B cell (primary cell): ENCODE results near the gene DDX20. TPM values are rescaled to one million over a fixed set of nuclear protein-coding genes. Genes with fewer than 3 reads are reported as not detected.

ENCODE experiments used
- ATAC-seq: fragments of 200-7000 bp; cut with Tn5 transposase; one replicate; pipeline ENCODE4 v1.10.0; 2021; ENCODE audit warnings: low read depth, mild to moderate bottlenecking, moderate number of reproducible peaks, moderate library complexity
- CTCF ChIA-PET: fragments of 350-600 bp; sonication (Branson Sonifier 250); formaldehyde crosslinking; loops from one replicate; lab custom pipeline; 2021; ENCODE audit warnings: antibody characterized with exemption, inconsistent platforms; lab: Charles Lee
- POLR2A ChIA-PET: fragments of 350-600 bp; sonication (Branson Sonifier 250); formaldehyde crosslinking; loops from one replicate; lab custom pipeline; 2021; ENCODE audit warnings: antibody characterized with exemption; lab: Charles Lee
- DNase-seq: peaks from one replicate; pipeline ENCODE4 v3.0.0; 2013
- H2AFZ ChIP-seq: 2 replicates; pipeline ENCODE4 v1.6.1; 2012; ENCODE audit warnings: mild to moderate bottlenecking, low read depth, low read length; ENCODE audit not compliant: insufficient read depth, poor library complexity, severe bottlenecking
- H3K27ac ChIP-seq, 2 donors: 1 replicate in 1 of 2; 2 replicates in 1 of 2; pipeline ENCODE4 v1.5.1; 2012 to 2013; ENCODE audit warnings: low read length in 2 of 2, mild to moderate bottlenecking in 2 of 2, moderate library complexity in 1 of 2
- H3K27me3 ChIP-seq, 4 experiments: fragments of 200-600 bp in 1 of 4; sonication (generic) in 1 of 4; replicated peaks in 1 of 4; 1 replicate in 2 of 4; 2 replicates in 2 of 4; pipeline versions ENCODE4 v1.6.1 to v1.7.0; 2013 to 2016; ENCODE audit warnings: low read length in 3 of 4, mild to moderate bottlenecking in 2 of 4, mixed read lengths in 1 of 4, moderate library complexity in 1 of 4; ENCODE audit not compliant: insufficient read depth in 4 of 4, control insufficient read depth in 3 of 4; ENCODE audit errors: control extremely low read depth in 1 of 4
- H3K36me3 ChIP-seq, 2 experiments: replicated peaks in 1 of 2; 1 replicate in 1 of 2; 2 replicates in 1 of 2; pipeline versions ENCODE4 v1.6.1 to v1.7.1; 2013; ENCODE audit warnings: low read length in 1 of 2; ENCODE audit not compliant: insufficient read depth in 2 of 2, control insufficient read depth in 1 of 2; ENCODE audit errors: control extremely low read depth in 1 of 2, extremely low read depth in 1 of 2
- H3K4me1 ChIP-seq, 2 donors: fragments of 200-600 bp in 1 of 2; sonication (generic) in 1 of 2; 1 replicate in 1 of 2; 2 replicates in 1 of 2; pipeline versions ENCODE4 v1.5.1 to v1.6.1; 2013 to 2017; ENCODE audit warnings: low read length in 2 of 2; ENCODE audit not compliant: control insufficient read depth in 2 of 2, insufficient read depth in 2 of 2
- H3K4me2 ChIP-seq: replicated peaks from 2 replicates; pipeline ENCODE3; 2012; ENCODE audit warnings: mild to moderate bottlenecking, low read depth, low read length; ENCODE audit not compliant: poor library complexity, severe bottlenecking
- H3K4me3 ChIP-seq, 5 experiments: fragments of 200-600 bp in 1 of 5; sonication (generic) in 1 of 5; 1 replicate in 3 of 5; 2 replicates in 2 of 5; pipeline versions ENCODE4 v1.5.1 to v1.7.0; 2011 to 2016; ENCODE audit warnings: low read length in 4 of 5, mild to moderate bottlenecking in 4 of 5, low read depth in 2 of 5, control low read depth in 1 of 5, moderate library complexity in 1 of 5; ENCODE audit not compliant: insufficient read depth in 1 of 5; ENCODE audit errors: control extremely low read depth in 1 of 5, extremely low read depth in 1 of 5
- H3K79me2 ChIP-seq: fragments of 200-600 bp; sonication (generic); one replicate; pipeline ENCODE4 v1.6.0; 2016; ENCODE audit warnings: low read length; ENCODE audit not compliant: control insufficient read depth, insufficient read depth
- H3K9ac ChIP-seq: fragments of 200-600 bp; sonication (generic); 2 replicates; pipeline ENCODE4 v1.6.1; 2017; ENCODE audit warnings: mild to moderate bottlenecking, low read length, moderate library complexity
- H3K9me3 ChIP-seq, 3 donors: one replicate each; pipeline versions ENCODE4 v1.6.1 to v1.7.1; 2013; ENCODE audit warnings: low read length in 2 of 3; ENCODE audit not compliant: control insufficient read depth in 2 of 3, insufficient read depth in 1 of 3; ENCODE audit errors: control extremely low read depth in 1 of 3
- H4K20me1 ChIP-seq: 2 replicates; pipeline ENCODE4 v1.6.0; 2012; ENCODE audit warnings: mild to moderate bottlenecking, low read length; ENCODE audit not compliant: insufficient read depth, control insufficient read depth, poor library complexity, severe bottlenecking
- H3K27ac Mint-ChIP-seq: one replicate; pipeline ENCODE4 v1.8.0; 2021; ENCODE audit warnings: mixed read lengths
- H3K27me3 Mint-ChIP-seq: one replicate; pipeline ENCODE4 v1.8.0; 2021; ENCODE audit warnings: mixed read lengths
- H3K4me1 Mint-ChIP-seq: one replicate; pipeline ENCODE4 v1.8.0; 2021; ENCODE audit warnings: mixed read lengths
- H3K4me3 Mint-ChIP-seq: one replicate; pipeline ENCODE4 v1.8.0; 2021; ENCODE audit warnings: mixed read lengths
- H3K9me3 Mint-ChIP-seq: one replicate; pipeline ENCODE4 v1.8.0; 2022; ENCODE audit warnings: mixed read lengths; ENCODE audit not compliant: insufficient read depth
- EZH2 ChIP-seq: IDR thresholded peaks from 2 replicates; pipeline ENCODE4 v1.6.1; 2012; ENCODE audit warnings: borderline replicate concordance, low read depth, mild to moderate bottlenecking, moderate library complexity, low read length; ENCODE audit not compliant: insufficient read depth, poor library complexity, severe bottlenecking
- WGBS: methylation state at CpG from one replicate; pipeline ENCODE4 v1.1.5; 2013; ENCODE audit warnings: missing lambda C conversion rate; ENCODE audit not compliant: insufficient coverage; 5-methylcytosine and 5-hydroxymethylcytosine counted together
- intact Hi-C: fragments of 100-400 bp; cut with micrococcal nuclease; formaldehyde crosslinking; loops from one replicate; pipeline ENCODE4 v1.10.0; 2022
- polyA plus RNA-seq: library from polyadenylated mRNA; depleted of rRNA; stranded (reverse); fragments of >200 nt; gene quantifications from 2 replicates; pipeline ENCODE4 v1.2.3, GENCODE V29; 2012
- total RNA-seq, 2 donors: library from RNA; stranded (reverse); fragments of 120-200 nt in 1 of 2; gene quantifications; 1 replicate in 1 of 2; 2 replicates in 1 of 2; pipeline versions ENCODE4 v1.2.3 to v1.2.4, GENCODE V29; 2013 to 2022
- TF ChIP-seq, protein P1 (sequence below): fragments of 200-600 bp; IDR thresholded peaks from one replicate; pipeline ENCODE4 v1.8.0; 2022; ENCODE audit warnings: antibody characterized with exemption, mild to moderate bottlenecking

DDX20 gene
- total and polyA plus RNA-seq, 2 donors (not counting 1 experiment from before 2014, with no cell fraction given) = 5.7 to 24.6 TPM

DNA sequence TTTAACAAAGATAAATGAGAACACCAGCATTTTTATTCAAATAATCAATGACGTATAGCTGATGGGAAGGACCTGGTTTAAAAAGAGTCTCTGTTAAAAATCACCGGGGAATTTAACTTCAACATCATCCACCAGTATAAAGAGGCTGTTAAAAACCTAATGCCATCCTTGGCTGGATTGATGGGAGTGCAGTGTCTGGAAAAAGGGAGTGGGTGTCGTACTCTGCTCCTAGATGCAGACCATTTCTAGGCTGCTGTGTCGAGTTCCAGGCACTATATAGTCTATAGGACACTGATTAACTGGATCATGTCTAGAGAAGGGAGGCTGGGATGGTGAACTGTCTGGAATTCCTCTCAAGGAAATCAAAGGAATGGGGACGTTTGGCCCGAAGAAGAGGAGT, 36.1 kb downstream of the DDX20 start:
- DNase-seq (no peak), ATAC-seq (no peak)
- peaks cover 13 to 26% of the 10 kb centered on the region in 2 donors for H3K4me1 ChIP-seq
- H3K9ac ChIP-seq = no peak overlapping the region
- H4K20me1 ChIP-seq = no peaks in the 10 kb centered on the region
- WGBS = 89% methylated on average over 3 of the region's 6 CpGs
- H3K4me3 ChIP-seq = no peak overlapping the region
- peaks cover 23% of the 10 kb centered on the region for H3K4me1 Mint-ChIP-seq
- H3K27ac Mint-ChIP-seq = no peak overlapping the region
- H3K9me3 ChIP-seq = no peaks in the 10 kb centered on the region
- ChIA-PET CTCF (interaction anchor here (2.5 kb wide), 1 partner anchor 545 kb away, joined by 8 read pairs; no protein-coding TSS in a partner anchor), POLR2A (no interaction called here)
- no peaks in the 10 kb centered on the region for H3K9me3 Mint-ChIP-seq
- no peaks in the 10 kb centered on the region for H3K79me2 ChIP-seq
- no peak overlapping the region for H3K4me3 Mint-ChIP-seq
- H3K27me3 ChIP-seq = peaks cover 0 to 21% (median 12%) of the 10 kb centered on the region in 4 experiments
- intact Hi-C loops = no loop called here
- H3K27me3 Mint-ChIP-seq = peaks cover 34% of the 10 kb centered on the region
- H3K27ac ChIP-seq = no peak overlapping the region
- TF ChIP-seq EZH2 = no peak
- TF ChIP-seq, protein P1, sequence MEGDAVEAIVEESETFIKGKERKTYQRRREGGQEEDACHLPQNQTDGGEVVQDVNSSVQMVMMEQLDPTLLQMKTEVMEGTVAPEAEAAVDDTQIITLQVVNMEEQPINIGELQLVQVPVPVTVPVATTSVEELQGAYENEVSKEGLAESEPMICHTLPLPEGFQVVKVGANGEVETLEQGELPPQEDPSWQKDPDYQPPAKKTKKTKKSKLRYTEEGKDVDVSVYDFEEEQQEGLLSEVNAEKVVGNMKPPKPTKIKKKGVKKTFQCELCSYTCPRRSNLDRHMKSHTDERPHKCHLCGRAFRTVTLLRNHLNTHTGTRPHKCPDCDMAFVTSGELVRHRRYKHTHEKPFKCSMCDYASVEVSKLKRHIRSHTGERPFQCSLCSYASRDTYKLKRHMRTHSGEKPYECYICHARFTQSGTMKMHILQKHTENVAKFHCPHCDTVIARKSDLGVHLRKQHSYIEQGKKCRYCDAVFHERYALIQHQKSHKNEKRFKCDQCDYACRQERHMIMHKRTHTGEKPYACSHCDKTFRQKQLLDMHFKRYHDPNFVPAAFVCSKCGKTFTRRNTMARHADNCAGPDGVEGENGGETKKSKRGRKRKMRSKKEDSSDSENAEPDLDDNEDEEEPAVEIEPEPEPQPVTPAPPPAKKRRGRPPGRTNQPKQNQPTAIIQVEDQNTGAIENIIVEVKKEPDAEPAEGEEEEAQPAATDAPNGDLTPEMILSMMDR = no peak
- H2AFZ ChIP-seq = no peak overlapping the region
- H3K4me2 ChIP-seq = no peak overlapping the region
- H3K36me3 ChIP-seq = no peaks in the 10 kb centered on the region

DNA sequence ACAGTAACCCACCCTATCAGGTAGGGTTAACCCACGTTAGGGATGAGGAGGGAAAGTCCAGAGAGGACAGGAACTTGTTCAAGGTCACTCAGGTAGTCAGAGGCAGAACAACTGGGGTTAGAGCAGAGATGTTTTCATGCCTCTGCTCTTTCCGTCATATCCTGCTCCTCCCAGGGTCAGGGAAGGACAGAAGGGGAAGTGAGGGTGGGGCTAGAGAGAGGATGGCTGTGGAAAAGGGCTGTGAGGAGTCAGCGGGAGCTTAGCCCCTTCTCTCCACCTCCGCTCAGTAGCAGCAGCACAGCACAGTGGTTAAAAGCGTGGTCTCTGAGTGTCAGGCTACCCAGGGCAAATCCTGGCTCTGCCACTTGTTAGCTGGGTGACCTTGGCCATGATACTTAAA, 36.5 kb downstream of the DDX20 start:
- no peak overlapping the region for H3K4me2 ChIP-seq
- no peaks in the 10 kb centered on the region for H4K20me1 ChIP-seq
- DNase-seq = no peak
- Mint-ChIP-seq H3K27me3 (peaks cover 34% of the 10 kb centered on the region), H3K27ac (no peak overlapping the region), H3K4me1 (peaks cover 23% of the 10 kb centered on the region), H3K4me3 (no peak overlapping the region), H3K9me3 (no peaks in the 10 kb centered on the region)
- 71% methylated on average over 4 of the region's 5 CpGs for WGBS
- no peaks in the 10 kb centered on the region for H3K36me3 ChIP-seq
- no peak overlapping the region for H3K9ac ChIP-seq
- no peak overlapping the region for H2AFZ ChIP-seq
- peaks cover 0 to 21% (median 12%) of the 10 kb centered on the region in 4 experiments for H3K27me3 ChIP-seq
- H3K27ac ChIP-seq = no peak overlapping the region
- POLR2A ChIA-PET = no interaction called here
- H3K9me3 ChIP-seq = no peaks in the 10 kb centered on the region
- CTCF ChIA-PET = interaction anchor here (1.5 kb wide), 1 partner anchor 21 kb away, joined by 6 read pairs; no protein-coding TSS in a partner anchor
- H3K79me2 ChIP-seq = no peaks in the 10 kb centered on the region
- H3K4me1 ChIP-seq = peaks cover 13 to 26% of the 10 kb centered on the region in 2 donors
- H3K4me3 ChIP-seq = no peak overlapping the region
- intact Hi-C loops = no loop called here
- no peak for ATAC-seq
- TF ChIP-seq, protein P1 = no peak
- no peak for TF ChIP-seq EZH2
